Measurements from ENCODE around the gene HSD17B2.

The HSD17B2 gene

DNA sequence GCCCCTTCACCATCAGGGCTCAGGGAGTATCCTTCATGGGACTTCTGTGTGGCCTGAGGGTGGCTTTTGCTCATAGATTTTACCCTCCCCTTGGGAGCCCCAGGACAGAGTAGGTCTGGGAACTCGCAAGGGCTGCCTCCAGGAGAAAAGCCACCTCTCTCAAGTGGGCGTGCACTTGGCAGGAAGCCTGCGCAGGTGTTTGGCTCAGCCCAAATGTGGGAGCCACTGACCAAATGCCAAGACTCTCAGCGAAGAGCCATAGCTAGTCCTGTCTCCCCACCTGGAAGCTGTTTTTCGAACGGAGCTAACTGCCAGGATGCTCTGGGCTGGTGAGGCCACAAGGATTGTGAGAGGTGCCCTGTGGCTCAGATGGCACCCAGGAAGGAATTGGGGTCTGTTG, 2.0 kb upstream of the HSD17B2 start:
- Histone ChIP-seq H3K4me3 (ENCODE audit: low read depth, low read length, poor library complexity, severe bottlenecking) (no peak overlapping the region), H3K79me2 (ENCODE audit: insufficient read depth, low read length) (no peaks in the 10 kb centered on the region), H3K4me2 (ENCODE audit: low read length) (no peak overlapping the region), H4K20me1 (ENCODE audit: insufficient read depth, low read length) (no peaks in the 10 kb centered on the region), H3F3A (ENCODE audit: insufficient read depth, low read length) (no peaks in the 10 kb centered on the region), H3K27ac (ENCODE audit: low read depth, low read length, poor library complexity, severe bottlenecking) (no peak overlapping the region), H3K4me1 (ENCODE audit: insufficient read depth, low read length, severe bottlenecking) (no peaks in the 10 kb centered on the region), H3K9me3 (ENCODE audit: low read length) (no peaks in the 10 kb centered on the region), H3K27me3 (ENCODE audit: insufficient read depth, low read length) (no peaks in the 10 kb centered on the region), H2AFZ (ENCODE audit: low read length) (no peak overlapping the region), H3K9ac (ENCODE audit: low read length) (no peak overlapping the region), H3K9me2 (ENCODE audit: low read depth, low read length) (no peaks in the 10 kb centered on the region), H3K36me3 (ENCODE audit: insufficient read depth, low read length) (no peaks in the 10 kb centered on the region)
- no peak for TF ChIP-seq EZH2 (IDR thresholded peaks at IDR 0.05; ENCODE audit: borderline replicate concordance, low read length)
- no peak for TF ChIP-seq CTCF (IDR thresholded peaks at IDR 0.05; ENCODE audit: low read length)

DNA sequence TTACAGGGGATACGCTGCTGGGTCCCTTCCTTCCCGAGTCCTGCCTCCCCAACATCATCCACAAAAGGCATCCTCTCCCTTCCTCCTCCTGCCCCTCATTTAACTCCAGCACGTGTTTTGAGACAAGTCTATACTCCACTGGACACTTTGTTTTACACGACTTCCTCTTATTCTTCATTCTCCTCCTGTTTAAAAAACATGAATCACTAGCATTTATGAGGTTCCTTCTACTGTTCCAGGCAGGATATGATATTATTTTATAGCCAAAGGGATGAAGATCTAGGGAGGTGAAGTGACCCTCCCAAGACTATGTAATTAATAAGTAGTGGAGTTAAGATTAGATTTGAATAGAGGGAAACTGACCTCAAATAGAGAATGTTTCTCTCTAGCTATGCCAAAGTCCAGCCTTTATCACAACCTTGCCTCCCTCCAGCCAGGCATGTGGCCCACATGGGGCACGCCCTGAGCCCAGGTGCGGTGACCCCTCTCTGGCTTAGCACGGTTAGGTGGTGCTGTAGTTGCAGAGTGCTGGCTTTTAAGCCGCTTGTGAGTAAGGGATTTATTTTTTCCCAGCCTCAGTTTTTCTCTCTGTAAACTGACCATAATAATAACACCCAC, 1.3 kb upstream of the HSD17B2 start:
- Histone ChIP-seq H3K27me3 (ENCODE audit: insufficient read depth, low read length) (no peaks in the 10 kb centered on the region), H3K9ac (ENCODE audit: low read length) (no peak overlapping the region)

GRCh38 chr16:82037251-82037650, 2.2 kb downstream of the HSD17B2 start:
- Histone ChIP-seq H3K4me1 (ENCODE audit: insufficient read depth, low read length, severe bottlenecking) (no peaks in the 10 kb centered on the region), H3F3A (ENCODE audit: insufficient read depth, low read length) (no peaks in the 10 kb centered on the region), H2AFZ (ENCODE audit: low read length) (no peak overlapping the region), H3K79me2 (ENCODE audit: insufficient read depth, low read length) (no peaks in the 10 kb centered on the region), H3K4me3 (ENCODE audit: low read depth, low read length, poor library complexity, severe bottlenecking) (no peak overlapping the region), H3K27me3 (ENCODE audit: insufficient read depth, low read length) (no peaks in the 10 kb centered on the region), H3K9me2 (ENCODE audit: low read depth, low read length) (no peaks in the 10 kb centered on the region), H3K9ac (ENCODE audit: low read length) (no peak overlapping the region), H3K36me3 (ENCODE audit: insufficient read depth, low read length) (no peaks in the 10 kb centered on the region), H3K27ac (ENCODE audit: low read depth, low read length, poor library complexity, severe bottlenecking) (no peak overlapping the region), H4K20me1 (ENCODE audit: insufficient read depth, low read length) (no peaks in the 10 kb centered on the region), H3K9me3 (ENCODE audit: low read length) (no peaks in the 10 kb centered on the region), H3K4me2 (ENCODE audit: low read length) (no peak overlapping the region)
- TF ChIP-seq EZH2 (IDR thresholded peaks at IDR 0.05; ENCODE audit: borderline replicate concordance, low read length), result no peak
- no peak for TF ChIP-seq CTCF (IDR thresholded peaks at IDR 0.05; ENCODE audit: low read length)

More for the DNA sequence above, 1.3 kb upstream of the HSD17B2 start:
- Histone ChIP-seq H3K4me1 (ENCODE audit: insufficient read depth, low read length, severe bottlenecking) (no peaks in the 10 kb centered on the region), H3F3A (ENCODE audit: insufficient read depth, low read length) (no peaks in the 10 kb centered on the region), H2AFZ (ENCODE audit: low read length) (no peak overlapping the region), H3K4me2 (ENCODE audit: low read length) (no peak overlapping the region), H3K27ac (ENCODE audit: low read depth, low read length, poor library complexity, severe bottlenecking) (no peak overlapping the region), H3K79me2 (ENCODE audit: insufficient read depth, low read length) (no peaks in the 10 kb centered on the region), H3K9me3 (ENCODE audit: low read length) (no peaks in the 10 kb centered on the region), H3K36me3 (ENCODE audit: insufficient read depth, low read length) (no peaks in the 10 kb centered on the region), H3K4me3 (ENCODE audit: low read depth, low read length, poor library complexity, severe bottlenecking) (no peak overlapping the region), H4K20me1 (ENCODE audit: insufficient read depth, low read length) (no peaks in the 10 kb centered on the region), H3K9me2 (ENCODE audit: low read depth, low read length) (no peaks in the 10 kb centered on the region)
- no peak for TF ChIP-seq EZH2 (IDR thresholded peaks at IDR 0.05; ENCODE audit: borderline replicate concordance, low read length)
- no peak for TF ChIP-seq CTCF (IDR thresholded peaks at IDR 0.05; ENCODE audit: low read length)
